Measurements from ENCODE around the gene KRTAP19-2.

DNA sequence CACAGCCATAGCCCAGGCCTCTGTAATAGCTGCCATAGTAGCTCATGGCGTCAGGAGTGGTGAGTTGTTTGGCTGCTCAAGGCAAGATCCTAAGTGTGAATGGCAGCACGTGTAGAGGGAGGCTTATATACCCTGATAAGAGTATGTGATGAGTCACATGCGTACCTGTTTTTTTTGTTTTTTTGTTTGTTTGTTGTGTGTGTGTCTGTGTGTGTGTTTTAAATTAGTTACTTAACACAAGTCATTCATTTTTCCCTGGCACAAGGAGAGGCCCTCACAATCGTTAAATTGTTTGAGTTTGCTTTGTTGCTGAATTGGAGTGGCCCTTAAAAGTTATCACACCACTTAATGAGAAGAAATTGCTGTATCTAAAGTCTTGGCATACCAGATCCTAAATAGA, 9.8 kb upstream of the KRTAP19-2 start, which contains the start of gene KRTAP19-4:
- TF ChIP-seq, protein P1, sequence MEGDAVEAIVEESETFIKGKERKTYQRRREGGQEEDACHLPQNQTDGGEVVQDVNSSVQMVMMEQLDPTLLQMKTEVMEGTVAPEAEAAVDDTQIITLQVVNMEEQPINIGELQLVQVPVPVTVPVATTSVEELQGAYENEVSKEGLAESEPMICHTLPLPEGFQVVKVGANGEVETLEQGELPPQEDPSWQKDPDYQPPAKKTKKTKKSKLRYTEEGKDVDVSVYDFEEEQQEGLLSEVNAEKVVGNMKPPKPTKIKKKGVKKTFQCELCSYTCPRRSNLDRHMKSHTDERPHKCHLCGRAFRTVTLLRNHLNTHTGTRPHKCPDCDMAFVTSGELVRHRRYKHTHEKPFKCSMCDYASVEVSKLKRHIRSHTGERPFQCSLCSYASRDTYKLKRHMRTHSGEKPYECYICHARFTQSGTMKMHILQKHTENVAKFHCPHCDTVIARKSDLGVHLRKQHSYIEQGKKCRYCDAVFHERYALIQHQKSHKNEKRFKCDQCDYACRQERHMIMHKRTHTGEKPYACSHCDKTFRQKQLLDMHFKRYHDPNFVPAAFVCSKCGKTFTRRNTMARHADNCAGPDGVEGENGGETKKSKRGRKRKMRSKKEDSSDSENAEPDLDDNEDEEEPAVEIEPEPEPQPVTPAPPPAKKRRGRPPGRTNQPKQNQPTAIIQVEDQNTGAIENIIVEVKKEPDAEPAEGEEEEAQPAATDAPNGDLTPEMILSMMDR (conservative IDR thresholded peaks at IDR 0.05; ENCODE audit: low read depth, low read length) = no peak
- TF ChIP-seq EZH2 (IDR thresholded peaks at IDR 0.05; ENCODE audit: borderline replicate concordance, low read depth, low read length, poor library complexity, severe bottlenecking) = no peak

All from A673 (cell line).